ENCODE measurements around the gene CFAP53.
"Not testable (repeated sequence)": the region's sequence is repeated elsewhere in the genome, so short reads cannot be mapped to it uniquely, and the experiment has no call there.

The CFAP53 gene

DNA sequence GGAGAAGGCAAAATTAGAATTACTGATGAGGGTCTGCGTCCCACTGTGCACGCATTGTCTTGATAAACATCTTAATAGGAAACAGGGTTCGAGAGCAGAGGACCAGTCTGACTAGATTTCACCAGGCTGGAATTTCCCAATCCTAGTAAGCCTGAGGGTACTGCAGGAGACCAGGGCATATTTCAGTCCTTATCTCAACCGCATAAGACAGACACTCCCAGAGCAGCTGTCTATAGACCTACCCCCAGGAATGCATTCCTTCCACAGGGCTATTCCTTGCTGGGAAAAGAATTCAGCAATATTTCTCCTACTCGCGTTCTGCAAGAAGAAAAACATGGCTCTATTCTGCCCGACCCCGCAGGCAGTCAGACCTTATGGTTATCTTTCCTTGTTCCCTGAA lies 24.5 kb downstream of the CFAP53 start:
- H3K4me3 ChIP-seq (ENCODE audit: low read depth in 1 of 2, low read length in 2 of 2); H3K4me1 ChIP-seq (ENCODE audit: insufficient read depth, low read length); H3K27me3 ChIP-seq (ENCODE audit: control insufficient read depth in 1 of 2, insufficient read depth in 2 of 2, low read length in 2 of 2); H3K36me3 ChIP-seq (ENCODE audit: insufficient read depth, low read length); H3K27ac ChIP-seq (ENCODE audit: low read depth, low read length); H3K9ac ChIP-seq (ENCODE audit: low read length); H3K9me3 ChIP-seq (ENCODE audit: low read length): not testable (repeated sequence)

DNA sequence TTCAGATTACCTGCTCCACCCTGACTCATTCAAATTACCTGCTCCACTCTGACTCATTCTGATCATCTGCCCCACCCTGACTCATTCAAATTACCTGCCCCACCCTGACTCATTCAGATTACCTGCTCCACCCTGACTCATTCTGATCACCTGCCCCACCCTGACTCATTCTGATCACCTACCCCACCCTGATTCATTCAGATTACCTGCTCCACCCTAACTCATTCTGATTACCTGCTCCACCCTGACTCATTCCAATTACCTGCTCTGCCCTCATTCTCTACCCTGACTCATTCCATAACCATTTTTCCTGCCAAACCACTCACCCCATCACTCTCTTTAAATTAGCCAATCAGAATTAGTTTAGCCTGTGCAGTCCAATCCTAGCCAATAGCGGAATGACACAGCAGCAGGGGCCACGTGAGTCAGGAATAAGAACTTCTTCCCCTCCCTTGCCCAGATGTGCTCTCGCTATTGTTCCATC lies 26.2 kb downstream of the CFAP53 start:
- Histone ChIP-seq H3K27me3 (ENCODE audit: control insufficient read depth in 1 of 2, insufficient read depth in 2 of 2, low read length in 2 of 2) (no peaks in the 10 kb centered on the region), H3K4me3 (ENCODE audit: low read depth in 1 of 2, low read length in 2 of 2) (no peak overlapping the region), H3K27ac (ENCODE audit: low read depth, low read length) (no peak overlapping the region), H3K9ac (ENCODE audit: low read length) (no peak overlapping the region), H3K4me1 (ENCODE audit: insufficient read depth, low read length) (no peaks in the 10 kb centered on the region), H3K36me3 (ENCODE audit: insufficient read depth, low read length) (no peaks in the 10 kb centered on the region), H3K9me3 (ENCODE audit: low read length) (no peaks in the 10 kb centered on the region)

DNA sequence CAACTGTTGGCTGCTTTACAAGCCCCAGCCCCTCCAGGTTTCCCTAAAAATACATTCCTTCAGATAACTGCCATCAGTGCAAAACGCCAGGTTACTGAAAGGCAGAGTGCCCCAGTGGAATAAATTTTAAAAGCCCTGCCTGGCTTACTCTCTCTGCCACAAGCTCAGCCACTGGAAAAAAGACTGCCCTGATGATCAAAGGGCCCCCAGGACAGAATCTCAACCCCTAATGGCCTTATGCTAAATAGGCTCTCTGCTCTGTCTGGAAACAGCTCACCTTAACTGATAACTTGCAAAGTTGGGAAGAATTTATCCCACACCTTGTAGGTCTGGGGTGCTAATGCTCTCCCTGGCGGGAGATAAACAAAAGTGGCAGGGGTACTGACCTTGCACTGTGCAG lies 33.9 kb downstream of the CFAP53 start:
- Histone ChIP-seq H3K4me3 (ENCODE audit: low read depth in 1 of 2, low read length in 2 of 2) (no peak overlapping the region), H3K9me3 (ENCODE audit: low read length) (no peaks in the 10 kb centered on the region), H3K9ac (ENCODE audit: low read length) (no peak overlapping the region), H3K27ac (ENCODE audit: low read depth, low read length) (no peak overlapping the region), H3K4me1 (ENCODE audit: insufficient read depth, low read length) (no peaks in the 10 kb centered on the region), H3K27me3 (ENCODE audit: control insufficient read depth in 1 of 2, insufficient read depth in 2 of 2, low read length in 2 of 2) (no peaks in the 10 kb centered on the region), H3K36me3 (ENCODE audit: insufficient read depth, low read length) (no peaks in the 10 kb centered on the region)

DNA sequence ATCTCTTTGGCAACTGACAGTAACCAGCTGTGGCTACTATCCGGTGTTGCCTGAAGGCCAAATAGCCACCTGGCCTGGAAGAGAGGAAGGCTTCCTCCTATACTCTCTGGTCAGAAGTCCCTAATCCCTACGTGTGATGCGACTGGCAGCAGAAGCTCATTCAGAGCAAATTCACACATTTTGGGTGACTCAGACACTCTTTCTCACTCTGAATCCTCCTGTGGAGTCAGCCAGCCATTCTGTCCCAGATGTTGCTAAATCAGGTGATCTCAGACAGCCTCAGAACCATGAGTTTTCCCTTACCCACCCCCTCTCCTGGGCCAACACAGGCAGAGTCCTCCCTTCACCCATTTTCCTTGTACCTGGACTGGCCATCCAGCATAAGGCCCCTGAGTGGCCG lies 34.7 kb downstream of the CFAP53 start:
- Histone ChIP-seq H3K27ac (ENCODE audit: low read depth, low read length) (no peak overlapping the region), H3K36me3 (ENCODE audit: insufficient read depth, low read length) (no peaks in the 10 kb centered on the region), H3K27me3 (ENCODE audit: control insufficient read depth in 1 of 2, insufficient read depth in 2 of 2, low read length in 2 of 2) (no peaks in the 10 kb centered on the region), H3K4me1 (ENCODE audit: insufficient read depth, low read length) (no peaks in the 10 kb centered on the region), H3K9ac (ENCODE audit: low read length) (no peak overlapping the region), H3K9me3 (ENCODE audit: low read length) (no peaks in the 10 kb centered on the region), H3K4me3 (ENCODE audit: low read depth in 1 of 2, low read length in 2 of 2) (no peak overlapping the region)

DNA sequence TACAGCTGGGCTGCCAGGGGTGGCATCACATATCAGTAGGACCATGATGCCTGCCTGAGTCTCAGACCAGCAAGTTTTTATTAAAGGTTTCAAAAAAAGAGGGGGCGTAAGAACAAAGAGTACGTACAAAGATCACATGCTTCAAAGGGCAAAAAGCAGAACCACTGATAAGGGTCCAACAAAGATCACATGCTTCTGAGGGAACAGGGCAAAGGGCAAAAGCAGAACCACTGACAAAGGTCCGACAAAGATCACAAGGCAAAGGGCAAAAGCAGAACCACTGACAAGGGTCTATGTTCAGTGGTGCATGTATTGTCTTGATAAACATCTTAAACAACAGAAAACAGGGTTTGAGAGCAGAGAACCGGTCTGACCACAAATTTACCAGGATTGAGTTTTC lies 46.0 kb downstream of the CFAP53 start:
- H3K27me3 ChIP-seq (ENCODE audit: control insufficient read depth in 1 of 2, insufficient read depth in 2 of 2, low read length in 2 of 2); H3K4me1 ChIP-seq (ENCODE audit: insufficient read depth, low read length); H3K9ac ChIP-seq (ENCODE audit: low read length); H3K36me3 ChIP-seq (ENCODE audit: insufficient read depth, low read length); H3K27ac ChIP-seq (ENCODE audit: low read depth, low read length); H3K4me3 ChIP-seq (ENCODE audit: low read depth in 1 of 2, low read length in 2 of 2); H3K9me3 ChIP-seq (ENCODE audit: low read length): not testable (repeated sequence)

DNA sequence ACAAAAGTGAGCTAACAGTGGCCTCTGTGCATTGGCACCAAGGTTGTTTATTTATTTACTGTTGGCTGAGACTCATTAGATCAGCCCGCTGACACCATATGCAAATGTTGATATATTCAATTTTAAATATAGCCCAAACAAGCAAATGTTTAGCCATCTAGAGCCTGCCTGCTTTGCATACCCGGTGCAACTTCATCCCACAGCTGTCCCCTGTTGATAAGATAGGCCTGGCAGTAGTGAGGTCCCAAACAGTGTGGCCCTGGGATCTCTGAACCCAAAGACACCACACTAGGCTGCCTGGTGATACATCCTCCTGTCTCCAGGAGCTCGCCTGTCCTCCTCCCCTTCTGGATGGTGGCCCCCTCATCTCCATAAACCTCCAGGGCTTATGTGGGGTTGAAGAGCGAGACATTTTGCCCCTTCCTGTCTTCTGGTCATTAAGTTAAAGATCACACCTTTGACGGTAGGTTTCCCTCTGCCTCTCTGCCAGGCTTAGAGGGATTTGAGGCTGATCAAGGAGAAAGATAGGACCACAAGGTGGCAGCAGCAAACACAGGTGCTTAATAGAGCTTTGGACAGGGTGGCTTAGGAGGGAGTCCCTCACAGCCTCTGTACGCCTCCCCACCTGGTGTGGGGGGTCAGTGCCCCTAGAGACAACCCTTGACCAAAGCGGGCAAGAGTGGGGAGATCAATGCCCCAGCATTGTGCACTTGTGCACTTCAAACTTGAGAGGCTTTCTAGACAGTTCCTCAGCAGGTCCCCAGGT lies 47.7 kb downstream of the CFAP53 start:
- no peaks in the 10 kb centered on the region for H3K9me3 ChIP-seq (ENCODE audit: low read length)
- no peaks in the 10 kb centered on the region for H3K36me3 ChIP-seq (ENCODE audit: insufficient read depth, low read length)
- no peaks in the 10 kb centered on the region for H3K4me1 ChIP-seq (ENCODE audit: insufficient read depth, low read length)
- no peak overlapping the region for H3K9ac ChIP-seq (ENCODE audit: low read length)
- H3K27ac ChIP-seq (ENCODE audit: low read depth, low read length) = no peak overlapping the region
- H3K27me3 ChIP-seq (ENCODE audit: control insufficient read depth in 1 of 2, insufficient read depth in 2 of 2, low read length in 2 of 2) = no peaks in the 10 kb centered on the region
- no peak overlapping the region for H3K4me3 ChIP-seq (ENCODE audit: low read depth in 1 of 2, low read length in 2 of 2)

DNA sequence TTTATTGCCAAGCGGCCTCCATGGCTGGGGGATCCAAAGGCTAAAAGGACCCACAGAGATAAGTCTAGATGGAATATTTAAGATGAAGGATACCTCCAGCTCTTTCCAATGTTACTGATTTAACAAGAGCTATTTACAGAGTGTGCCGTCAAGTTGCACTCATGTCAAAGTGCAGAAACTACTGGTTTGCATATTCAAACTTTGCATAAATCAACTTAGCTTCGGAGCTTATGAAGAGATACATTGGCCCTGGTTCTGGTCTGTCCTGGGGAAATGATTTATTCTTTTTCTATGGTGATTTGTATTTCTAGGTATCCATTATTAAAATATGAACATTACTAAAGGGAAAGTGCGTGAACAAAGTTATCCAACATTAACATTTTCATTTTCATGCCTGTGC lies 57.0 kb downstream of the CFAP53 start:
- no peaks in the 10 kb centered on the region for H3K4me1 ChIP-seq (ENCODE audit: insufficient read depth, low read length)
- H3K4me3 ChIP-seq (ENCODE audit: low read depth in 1 of 2, low read length in 2 of 2) = no peak overlapping the region
- no peak overlapping the region for H3K27ac ChIP-seq (ENCODE audit: low read depth, low read length)
- no peak overlapping the region for H3K9ac ChIP-seq (ENCODE audit: low read length)
- no peaks in the 10 kb centered on the region for H3K9me3 ChIP-seq (ENCODE audit: low read length)
- H3K27me3 ChIP-seq (ENCODE audit: control insufficient read depth in 1 of 2, insufficient read depth in 2 of 2, low read length in 2 of 2) = peaks cover 0 to 4% of the 10 kb centered on the region in 2 donors
- H3K36me3 ChIP-seq (ENCODE audit: insufficient read depth, low read length) = no peaks in the 10 kb centered on the region

DNA sequence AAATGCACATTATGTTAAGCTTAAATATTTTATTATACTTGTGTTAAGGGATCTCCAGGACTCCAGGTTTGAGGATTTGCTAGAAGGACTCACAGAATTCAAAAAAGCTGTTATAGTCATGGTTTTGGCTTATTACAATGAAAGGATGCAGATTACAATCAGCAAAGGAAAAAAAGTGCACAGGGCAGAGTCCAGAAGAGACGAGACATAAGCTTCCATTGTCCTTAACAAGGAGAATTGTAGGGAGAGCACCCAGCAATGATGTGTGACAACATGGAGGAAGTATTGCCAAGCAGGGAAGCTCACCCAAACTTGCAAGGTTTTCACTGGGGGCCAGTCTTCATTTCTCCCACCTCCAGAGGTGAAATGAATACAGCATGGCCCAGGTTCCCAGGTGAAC lies 58.6 kb downstream of the CFAP53 start:
- Histone ChIP-seq H3K4me1 (ENCODE audit: insufficient read depth, low read length) (no peaks in the 10 kb centered on the region), H3K27ac (ENCODE audit: low read depth, low read length) (no peak overlapping the region), H3K9ac (ENCODE audit: low read length) (no peak overlapping the region), H3K4me3 (ENCODE audit: low read depth in 1 of 2, low read length in 2 of 2) (no peak overlapping the region), H3K36me3 (ENCODE audit: insufficient read depth, low read length) (no peaks in the 10 kb centered on the region), H3K9me3 (ENCODE audit: low read length) (no peaks in the 10 kb centered on the region), H3K27me3 (ENCODE audit: control insufficient read depth in 1 of 2, insufficient read depth in 2 of 2, low read length in 2 of 2) (peaks cover 0 to 9% of the 10 kb centered on the region in 2 donors)

DNA sequence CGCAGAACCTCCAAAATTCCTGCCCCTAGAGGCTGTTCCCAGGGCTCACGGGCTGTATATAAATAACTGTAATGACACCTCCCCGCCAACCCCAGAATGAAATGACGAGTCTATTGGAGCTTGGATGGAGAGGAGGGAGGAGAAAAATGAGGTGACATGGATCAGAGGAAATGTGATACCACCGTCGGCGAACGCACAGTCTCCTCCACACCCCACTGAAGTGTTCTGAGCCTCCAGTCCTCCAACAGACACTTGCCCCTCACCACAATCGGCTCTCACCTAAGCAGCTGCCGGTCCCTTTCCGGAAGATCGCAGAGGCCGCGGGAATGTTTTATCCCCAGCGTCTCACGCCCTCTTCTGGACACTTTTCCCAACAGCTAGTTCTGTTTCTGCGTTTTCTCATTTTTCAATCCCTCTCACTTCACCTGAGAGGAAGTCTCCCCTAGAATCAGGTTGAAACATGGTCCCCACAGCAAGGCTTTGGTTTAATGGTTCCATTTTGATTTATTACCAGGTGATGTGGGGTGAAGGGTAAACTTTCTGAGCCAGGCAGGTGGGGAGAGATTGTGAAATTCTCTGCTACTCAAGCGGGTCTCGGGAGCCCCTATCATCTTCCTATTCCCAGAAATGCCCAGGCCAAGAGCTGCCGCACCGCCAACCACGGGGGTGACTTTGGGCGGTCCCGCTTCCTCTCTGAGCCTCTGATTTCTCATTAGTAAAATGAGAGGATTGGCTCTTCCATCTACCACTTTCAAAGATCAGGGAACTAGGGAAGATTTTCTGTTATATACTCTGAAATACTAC lies 62.3 kb downstream of the CFAP53 start:
- Histone ChIP-seq H3K4me1 (ENCODE audit: insufficient read depth, low read length) (no peaks in the 10 kb centered on the region), H3K27ac (ENCODE audit: low read depth, low read length) (no peak overlapping the region), H3K9me3 (ENCODE audit: low read length) (no peaks in the 10 kb centered on the region), H3K9ac (ENCODE audit: low read length) (no peak overlapping the region), H3K36me3 (ENCODE audit: insufficient read depth, low read length) (no peaks in the 10 kb centered on the region), H3K4me3 (ENCODE audit: low read depth in 1 of 2, low read length in 2 of 2) (no peak overlapping the region), H3K27me3 (ENCODE audit: control insufficient read depth in 1 of 2, insufficient read depth in 2 of 2, low read length in 2 of 2) (peaks cover 0 to 9% of the 10 kb centered on the region in 2 donors)

DNA sequence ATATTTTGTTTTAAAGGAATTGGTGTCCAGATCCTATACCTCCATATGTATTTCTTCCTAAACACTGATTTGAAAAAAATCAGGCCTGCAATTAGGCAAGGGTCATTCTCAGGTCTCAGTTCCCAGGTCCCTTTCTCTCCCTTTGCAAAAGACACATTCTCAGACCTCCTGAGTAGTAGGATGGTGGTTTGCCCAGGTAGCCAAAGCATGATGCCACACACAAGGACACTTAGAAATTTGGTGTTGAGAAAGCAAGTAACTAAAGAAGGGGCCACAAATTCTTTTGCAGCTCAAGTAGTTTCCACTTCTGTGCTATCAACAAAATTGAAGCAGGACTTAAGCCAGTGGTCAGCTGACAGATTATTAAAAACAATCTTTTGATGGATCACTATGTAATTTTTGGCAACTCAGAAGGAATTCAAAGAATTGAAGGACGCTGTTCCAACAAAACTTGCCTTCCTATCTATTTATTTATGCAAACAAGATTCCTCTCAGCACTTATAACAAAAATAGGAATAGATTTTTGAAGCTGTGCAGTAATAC lies 64.7 kb downstream of the CFAP53 start:
- H3K27ac ChIP-seq (ENCODE audit: low read depth, low read length) = no peak overlapping the region

DNA sequence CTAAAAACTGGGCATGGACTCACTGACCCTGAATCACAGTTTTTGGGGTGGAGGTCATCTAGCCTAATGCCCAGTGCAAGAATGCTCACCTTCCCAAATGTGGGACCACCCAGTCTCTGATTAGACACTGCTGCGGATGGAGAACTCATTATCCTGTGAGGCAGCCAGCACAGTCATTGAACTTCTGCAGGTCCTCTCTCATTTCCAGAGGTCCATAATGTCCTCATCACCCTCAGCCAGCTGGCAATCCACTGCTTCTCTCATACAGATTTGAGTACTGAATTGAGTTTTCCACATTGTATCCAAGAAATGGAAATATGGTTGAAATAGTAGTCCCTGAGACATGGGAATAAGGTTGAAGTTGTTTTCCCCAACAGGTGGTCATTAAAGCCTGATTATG lies 66.4 kb downstream of the CFAP53 start:
- H3K9ac ChIP-seq (ENCODE audit: low read length) = no peak overlapping the region
- peaks cover 5% of the 10 kb centered on the region for H3K4me1 ChIP-seq (ENCODE audit: insufficient read depth, low read length)
- no peaks in the 10 kb centered on the region for H3K36me3 ChIP-seq (ENCODE audit: insufficient read depth, low read length)
- peaks cover 15 to 25% of the 10 kb centered on the region in 2 donors for H3K27me3 ChIP-seq (ENCODE audit: control insufficient read depth in 1 of 2, insufficient read depth in 2 of 2, low read length in 2 of 2)
- H3K4me3 ChIP-seq (ENCODE audit: low read depth in 1 of 2, low read length in 2 of 2) = no peak overlapping the region
- no peak overlapping the region for H3K27ac ChIP-seq (ENCODE audit: low read depth, low read length)
- H3K9me3 ChIP-seq (ENCODE audit: low read length) = no peaks in the 10 kb centered on the region

More for the DNA sequence above, 64.7 kb downstream of the CFAP53 start:
- H3K9ac ChIP-seq (ENCODE audit: low read length) = no peak overlapping the region
- no peaks in the 10 kb centered on the region for H3K36me3 ChIP-seq (ENCODE audit: insufficient read depth, low read length)
- H3K27me3 ChIP-seq (ENCODE audit: control insufficient read depth in 1 of 2, insufficient read depth in 2 of 2, low read length in 2 of 2) = peaks cover 1 to 11% of the 10 kb centered on the region in 2 donors
- no peaks in the 10 kb centered on the region for H3K9me3 ChIP-seq (ENCODE audit: low read length)
- no peak overlapping the region for H3K4me3 ChIP-seq (ENCODE audit: low read depth in 1 of 2, low read length in 2 of 2)
- H3K4me1 ChIP-seq (ENCODE audit: insufficient read depth, low read length) = no peaks in the 10 kb centered on the region

Data from muscle layer of colon (tissue), 2 donors.